PFSK-1 (cell line): ENCODE results near the gene WWC1.

Experiments
- POLR2AphosphoS5 ChIP-seq: IDR thresholded peaks from 2 replicates; pipeline ENCODE4 v1.6.1; 2012; ENCODE audit warnings: low read depth, mild to moderate bottlenecking, control low read depth, low read length, moderate library complexity
- REST ChIP-seq, 2 experiments: IDR thresholded peaks; 2 replicates each; pipeline versions ENCODE4 v1.6.1 to v1.8.0; 2011 to 2012; ENCODE audit warnings: low read depth in 2 of 2, low read length in 2 of 2, control low read depth in 1 of 2, inconsistent platforms in 1 of 2, mild to moderate bottlenecking in 1 of 2, moderate library complexity in 1 of 2; ENCODE audit not compliant: insufficient read depth in 1 of 2
- SIN3A ChIP-seq: IDR thresholded peaks from 2 replicates; pipeline ENCODE4 v1.6.1; 2012; ENCODE audit warnings: mild to moderate bottlenecking, low read length, moderate library complexity, borderline replicate concordance; ENCODE audit not compliant: insufficient read depth

GRCh38 chr5:168300326-168301182 is 9.1 kb downstream of the WWC1 start:
- TF ChIP-seq POLR2AphosphoS5: no peak
- no peak for TF ChIP-seq SIN3A
- TF ChIP-seq REST (IDR thresholded peaks at IDR 0.05; ENCODE audit: insufficient read depth in 1 of 2, low read depth in 2 of 2, low read length in 2 of 2): no peak
